HEK293 (cell line): ENCODE results near the gene SLC6A15.

ENCODE experiments used
- CTCF ChIA-PET: fragments of 350-600 bp; formaldehyde crosslinking; extraction: SDS; loops from one replicate; lab custom pipeline; 2021; ENCODE audit warnings: antibody characterized with exemption; lab: Yijun Ruan, JAX
- POLR2A ChIA-PET: fragments of 300-600 bp; formaldehyde crosslinking; extraction: SDS; loops from one replicate; lab custom pipeline; 2020; ENCODE audit warnings: antibody characterized with exemption, inconsistent platforms; lab: Yijun Ruan, JAX
- H3K27ac ChIP-seq: fragments of 200-500 bp; sonication (Bioruptor generic); 2 replicates; pipeline ENCODE4 v1.5.1; 2014; ENCODE audit warnings: low read depth, low read length, control low read depth, inconsistent platforms; ENCODE audit errors: extremely low read depth
- H3K36me3 ChIP-seq, 2 experiments: fragments of 200-500 bp in 1 of 2; sonication (Bioruptor generic) in 1 of 2; 1 replicate in 1 of 2; 2 replicates in 1 of 2; pipeline ENCODE4 v1.5.1; 2014 to 2017; ENCODE audit warnings: inconsistent platforms in 2 of 2, low read length in 2 of 2; ENCODE audit not compliant: control insufficient read depth in 2 of 2, insufficient read depth in 1 of 2
- H3K4me1 ChIP-seq: fragments of 200-500 bp; sonication (Bioruptor generic); 2 replicates; pipeline ENCODE4 v1.5.1; 2014; ENCODE audit warnings: mild to moderate bottlenecking, low read length, inconsistent platforms; ENCODE audit not compliant: control insufficient read depth, insufficient read depth
- H3K4me3 ChIP-seq: 2 replicates; pipeline ENCODE4 v1.5.1; 2011; ENCODE audit warnings: low read depth, mild to moderate bottlenecking, control low read depth, low read length, moderate library complexity
- H3K9me3 ChIP-seq: fragments of 200-500 bp; sonication (Bioruptor generic); 2 replicates; pipeline ENCODE4 v1.5.1; 2014; ENCODE audit warnings: low read depth, low read length, inconsistent platforms; ENCODE audit not compliant: control insufficient read depth, insufficient read depth
- BCL11A ChIP-seq: fragments of 450-650 bp; formaldehyde crosslinking; IDR thresholded peaks from 2 replicates; pipeline ENCODE4 v1.5.1; 2016; ENCODE audit warnings: low read depth, missing biosample characterization, missing genetic modification characterization
- GLI4 ChIP-seq: fragments of 450-650 bp; formaldehyde crosslinking; IDR thresholded peaks from 2 replicates; pipeline ENCODE4 v1.5.1; 2016; ENCODE audit warnings: missing biosample characterization, missing genetic modification characterization
- HOXD13 ChIP-seq: sonication (generic); formaldehyde crosslinking; IDR thresholded peaks from 2 replicates; pipeline ENCODE4 v1.8.0; 2022; ENCODE audit warnings: missing genetic modification reagents, borderline replicate concordance
- MYNN ChIP-seq: fragments of 450-650 bp; formaldehyde crosslinking; IDR thresholded peaks from 2 replicates; pipeline ENCODE4 v1.5.1; 2016; ENCODE audit warnings: missing biosample characterization, missing genetic modification characterization, borderline replicate concordance
- PRDM1 ChIP-seq: fragments of 450-650 bp; formaldehyde crosslinking; IDR thresholded peaks from 2 replicates; pipeline ENCODE4; 2016; ENCODE audit warnings: missing biosample characterization, missing genetic modification characterization
- SP3 ChIP-seq: fragments of 450-650 bp; formaldehyde crosslinking; IDR thresholded peaks from 2 replicates; pipeline ENCODE4 v1.5.1; 2016; ENCODE audit warnings: missing biosample characterization, missing genetic modification characterization
- ZBTB7A ChIP-seq: fragments of 450-650 bp; formaldehyde crosslinking; IDR thresholded peaks from 2 replicates; pipeline ENCODE4 v1.5.1; 2016; ENCODE audit warnings: low read depth, missing biosample characterization, missing genetic modification characterization
- ZFP3 ChIP-seq: fragments of 450-650 bp; formaldehyde crosslinking; IDR thresholded peaks from 2 replicates; pipeline ENCODE4 v1.5.1; 2016; ENCODE audit warnings: low read depth, missing biosample characterization, missing genetic modification characterization
- ZFP41 ChIP-seq: fragments of 450-650 bp; formaldehyde crosslinking; IDR thresholded peaks from 2 replicates; pipeline ENCODE4 v1.5.1; 2016; ENCODE audit warnings: missing biosample characterization, missing genetic modification characterization, borderline replicate concordance
- ZNF132 ChIP-seq: fragments of 450-650 bp; formaldehyde crosslinking; IDR thresholded peaks from 2 replicates; pipeline ENCODE4 v1.5.1; 2017; ENCODE audit warnings: missing biosample characterization, missing genetic modification characterization, borderline replicate concordance
- ZNF175 ChIP-seq: fragments of 450-650 bp; formaldehyde crosslinking; IDR thresholded peaks from 2 replicates; pipeline ENCODE4 v1.5.1; 2016; ENCODE audit warnings: missing biosample characterization, missing genetic modification characterization
- ZNF202 ChIP-seq: fragments of 450-650 bp; formaldehyde crosslinking; IDR thresholded peaks from 2 replicates; pipeline ENCODE4 v1.5.1; 2016; ENCODE audit warnings: missing biosample characterization, missing genetic modification characterization, borderline replicate concordance
- ZNF239 ChIP-seq: fragments of 450-650 bp; formaldehyde crosslinking; IDR thresholded peaks from 2 replicates; pipeline ENCODE4 v1.5.1; 2016; ENCODE audit warnings: missing biosample characterization, missing genetic modification characterization
- ZNF302 ChIP-seq: fragments of 450-650 bp; formaldehyde crosslinking; IDR thresholded peaks from 2 replicates; pipeline ENCODE4 v1.5.1; 2016; ENCODE audit warnings: missing biosample characterization, missing genetic modification characterization, low read depth
- ZNF324 ChIP-seq: fragments of 450-650 bp; formaldehyde crosslinking; IDR thresholded peaks from 2 replicates; pipeline ENCODE4 v1.5.1; 2016; ENCODE audit warnings: missing biosample characterization, missing genetic modification characterization
- ZNF354C ChIP-seq: fragments of 450-650 bp; formaldehyde crosslinking; IDR thresholded peaks from 2 replicates; pipeline ENCODE4 v1.5.1; 2016; ENCODE audit warnings: missing biosample characterization, missing genetic modification characterization, low read depth, borderline replicate concordance
- ZNF514 ChIP-seq: fragments of 450-650 bp; formaldehyde crosslinking; IDR thresholded peaks from 2 replicates; pipeline ENCODE4 v1.5.1; 2016; ENCODE audit warnings: missing biosample characterization, missing genetic modification characterization
- ZNF544 ChIP-seq: fragments of 450-650 bp; formaldehyde crosslinking; IDR thresholded peaks from 2 replicates; pipeline ENCODE4 v1.5.0; 2017; ENCODE audit warnings: missing biosample characterization, missing genetic modification characterization
- ZNF548 ChIP-seq: fragments of 450-650 bp; formaldehyde crosslinking; IDR thresholded peaks from 2 replicates; pipeline ENCODE4 v1.5.1; 2016; ENCODE audit warnings: missing biosample characterization, missing genetic modification characterization
- ZNF600 ChIP-seq: fragments of 450-650 bp; formaldehyde crosslinking; IDR thresholded peaks from 2 replicates; pipeline ENCODE4 v1.5.1; 2016; ENCODE audit warnings: missing biosample characterization, missing genetic modification characterization
- ZNF701 ChIP-seq: fragments of 450-650 bp; formaldehyde crosslinking; IDR thresholded peaks from 2 replicates; pipeline ENCODE4 v1.5.1; 2016; ENCODE audit warnings: missing biosample characterization, missing genetic modification characterization
- ZNF792 ChIP-seq: fragments of 450-650 bp; formaldehyde crosslinking; IDR thresholded peaks from 2 replicates; pipeline ENCODE4 v1.5.1; 2016; ENCODE audit warnings: missing biosample characterization, missing genetic modification characterization
- TF ChIP-seq, protein P1 (sequence below): fragments of 450-650 bp; formaldehyde crosslinking; conservative IDR thresholded peaks from 2 replicates; pipeline ENCODE4 v1.5.1; 2016; ENCODE audit warnings: low read depth, missing biosample characterization, missing genetic modification characterization
- TF ChIP-seq, protein P2 (sequence below): fragments of 450-650 bp; formaldehyde crosslinking; IDR thresholded peaks from 2 replicates; pipeline ENCODE4 v1.5.1; 2017; ENCODE audit warnings: missing biosample characterization, missing genetic modification characterization
- TF ChIP-seq, protein P3 (sequence below): fragments of 450-650 bp; formaldehyde crosslinking; IDR thresholded peaks from 2 replicates; pipeline ENCODE4 v1.5.1; 2016; ENCODE audit warnings: missing biosample characterization, missing genetic modification characterization

SLC6A15 gene

DNA sequence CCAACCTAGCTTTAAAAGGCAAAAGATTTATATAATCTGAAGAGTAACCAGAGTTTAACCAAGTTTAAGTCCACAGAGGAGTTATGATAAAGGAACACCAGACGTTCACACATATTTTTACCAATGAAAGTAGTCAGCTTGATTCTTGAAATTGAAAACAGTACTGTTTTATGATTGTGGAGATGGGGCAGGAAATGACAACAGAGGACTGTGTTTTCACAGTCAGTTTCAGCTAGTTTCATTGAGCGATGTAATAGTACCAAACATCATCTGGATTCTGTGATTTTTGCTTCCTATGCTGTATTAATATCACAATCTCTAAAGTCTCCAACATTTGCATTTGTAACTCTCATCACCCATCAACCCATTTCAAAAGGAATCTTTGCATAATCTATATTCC, 34.2 kb upstream of the SLC6A15 start (continued):
- TF ChIP-seq ZNF600 (tag by site-specific recombination) (no peak), ZNF701 (tag by site-specific recombination) (no peak), ZNF514 (tag by site-specific recombination) (no peak), ZNF239 (tag by site-specific recombination) (no peak), SP3 (tag by site-specific recombination) (no peak)
- TF ChIP-seq, protein P1, sequence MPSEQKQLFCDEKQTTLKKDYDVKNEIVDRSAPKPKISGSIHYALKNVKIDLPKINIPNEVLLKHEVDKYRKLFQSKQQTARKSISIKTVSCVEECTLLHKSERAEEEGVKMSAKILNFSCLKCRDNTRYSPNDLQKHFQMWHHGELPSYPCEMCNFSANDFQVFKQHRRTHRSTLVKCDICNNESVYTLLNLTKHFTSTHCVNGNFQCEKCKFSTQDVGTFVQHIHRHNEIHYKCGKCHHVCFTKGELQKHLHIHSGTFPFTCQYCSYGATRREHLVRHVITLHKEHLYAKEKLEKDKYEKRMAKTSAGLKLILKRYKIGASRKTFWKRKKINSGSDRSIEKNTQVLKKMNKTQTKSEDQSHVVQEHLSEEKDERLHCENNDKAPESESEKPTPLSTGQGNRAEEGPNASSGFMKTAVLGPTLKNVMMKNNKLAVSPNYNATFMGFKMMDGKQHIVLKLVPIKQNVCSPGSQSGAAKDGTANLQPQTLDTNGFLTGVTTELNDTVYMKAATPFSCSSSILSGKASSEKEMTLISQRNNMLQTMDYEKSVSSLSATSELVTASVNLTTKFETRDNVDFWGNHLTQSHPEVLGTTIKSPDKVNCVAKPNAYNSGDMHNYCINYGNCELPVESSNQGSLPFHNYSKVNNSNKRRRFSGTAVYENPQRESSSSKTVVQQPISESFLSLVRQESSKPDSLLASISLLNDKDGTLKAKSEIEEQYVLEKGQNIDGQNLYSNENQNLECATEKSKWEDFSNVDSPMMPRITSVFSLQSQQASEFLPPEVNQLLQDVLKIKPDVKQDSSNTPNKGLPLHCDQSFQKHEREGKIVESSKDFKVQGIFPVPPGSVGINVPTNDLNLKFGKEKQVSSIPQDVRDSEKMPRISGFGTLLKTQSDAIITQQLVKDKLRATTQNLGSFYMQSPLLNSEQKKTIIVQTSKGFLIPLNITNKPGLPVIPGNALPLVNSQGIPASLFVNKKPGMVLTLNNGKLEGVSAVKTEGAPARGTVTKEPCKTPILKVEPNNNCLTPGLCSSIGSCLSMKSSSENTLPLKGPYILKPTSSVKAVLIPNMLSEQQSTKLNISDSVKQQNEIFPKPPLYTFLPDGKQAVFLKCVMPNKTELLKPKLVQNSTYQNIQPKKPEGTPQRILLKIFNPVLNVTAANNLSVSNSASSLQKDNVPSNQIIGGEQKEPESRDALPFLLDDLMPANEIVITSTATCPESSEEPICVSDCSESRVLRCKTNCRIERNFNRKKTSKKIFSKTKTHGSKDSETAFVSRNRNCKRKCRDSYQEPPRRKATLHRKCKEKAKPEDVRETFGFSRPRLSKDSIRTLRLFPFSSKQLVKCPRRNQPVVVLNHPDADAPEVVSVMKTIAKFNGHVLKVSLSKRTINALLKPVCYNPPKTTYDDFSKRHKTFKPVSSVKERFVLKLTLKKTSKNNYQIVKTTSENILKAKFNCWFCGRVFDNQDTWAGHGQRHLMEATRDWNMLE (tag by site-specific recombination) = no peak

DNA sequence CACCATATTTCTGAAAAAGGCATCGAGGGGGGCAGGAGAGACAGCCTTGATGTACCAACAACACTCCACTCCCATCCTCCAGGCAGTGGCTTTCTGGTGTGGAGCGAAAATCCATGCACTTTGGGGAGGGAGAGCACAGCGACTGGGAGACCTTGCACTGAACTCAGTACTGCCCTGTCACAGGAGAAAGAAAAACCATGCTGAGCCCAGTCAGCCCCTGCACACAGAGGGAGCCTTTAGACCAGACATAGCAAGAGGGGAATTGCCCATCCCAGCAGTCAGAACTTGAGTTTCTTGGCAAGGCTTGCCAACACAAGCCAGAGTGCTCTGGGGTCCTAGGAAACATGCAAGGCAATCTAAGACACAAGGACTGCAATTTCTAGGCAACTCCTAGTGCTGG, 24.8 kb upstream of the SLC6A15 start:
- Histone ChIP-seq H3K36me3 (no peaks in the 10 kb centered on the region), H3K4me3 (no peak overlapping the region), H3K9me3 (no peaks in the 10 kb centered on the region), H3K4me1 (no peaks in the 10 kb centered on the region), H3K27ac (no peak overlapping the region)
- TF ChIP-seq ZNF302 (tag by site-specific recombination) (no peak), ZBTB7A (tag by site-specific recombination) (no peak), ZNF792 (no peak), BCL11A (no peak), ZNF548 (tag by site-specific recombination) (no peak), ZNF324 (tag by site-specific recombination) (no peak), MYNN (tag by site-specific recombination) (no peak), HOXD13 (CRISPR knock-in tag) (no peak), ZNF544 (no peak), ZNF175 (tag by site-specific recombination) (no peak), ZNF132 (no peak), ZNF202 (tag by site-specific recombination) (no peak), GLI4 (tag by site-specific recombination) (no peak), ZFP41 (no peak), ZFP3 (tag by site-specific recombination) (no peak), ZNF354C (tag by site-specific recombination) (no peak), PRDM1 (no peak)
- TF ChIP-seq, protein P2, sequence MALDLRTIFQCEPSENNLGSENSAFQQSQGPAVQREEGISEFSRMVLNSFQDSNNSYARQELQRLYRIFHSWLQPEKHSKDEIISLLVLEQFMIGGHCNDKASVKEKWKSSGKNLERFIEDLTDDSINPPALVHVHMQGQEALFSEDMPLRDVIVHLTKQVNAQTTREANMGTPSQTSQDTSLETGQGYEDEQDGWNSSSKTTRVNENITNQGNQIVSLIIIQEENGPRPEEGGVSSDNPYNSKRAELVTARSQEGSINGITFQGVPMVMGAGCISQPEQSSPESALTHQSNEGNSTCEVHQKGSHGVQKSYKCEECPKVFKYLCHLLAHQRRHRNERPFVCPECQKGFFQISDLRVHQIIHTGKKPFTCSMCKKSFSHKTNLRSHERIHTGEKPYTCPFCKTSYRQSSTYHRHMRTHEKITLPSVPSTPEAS (tag by site-specific recombination) = no peak
- TF ChIP-seq, protein P1 (tag by site-specific recombination) = no peak
- TF ChIP-seq, protein P3, sequence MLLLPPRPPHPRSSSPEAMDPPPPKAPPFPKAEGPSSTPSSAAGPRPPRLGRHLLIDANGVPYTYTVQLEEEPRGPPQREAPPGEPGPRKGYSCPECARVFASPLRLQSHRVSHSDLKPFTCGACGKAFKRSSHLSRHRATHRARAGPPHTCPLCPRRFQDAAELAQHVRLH (tag by site-specific recombination) = no peak
- POLR2A ChIA-PET = no interaction called here
- CTCF ChIA-PET = no interaction called here
